ENCODE measurements around the gene MAN1A1.

The MAN1A1 gene

DNA sequence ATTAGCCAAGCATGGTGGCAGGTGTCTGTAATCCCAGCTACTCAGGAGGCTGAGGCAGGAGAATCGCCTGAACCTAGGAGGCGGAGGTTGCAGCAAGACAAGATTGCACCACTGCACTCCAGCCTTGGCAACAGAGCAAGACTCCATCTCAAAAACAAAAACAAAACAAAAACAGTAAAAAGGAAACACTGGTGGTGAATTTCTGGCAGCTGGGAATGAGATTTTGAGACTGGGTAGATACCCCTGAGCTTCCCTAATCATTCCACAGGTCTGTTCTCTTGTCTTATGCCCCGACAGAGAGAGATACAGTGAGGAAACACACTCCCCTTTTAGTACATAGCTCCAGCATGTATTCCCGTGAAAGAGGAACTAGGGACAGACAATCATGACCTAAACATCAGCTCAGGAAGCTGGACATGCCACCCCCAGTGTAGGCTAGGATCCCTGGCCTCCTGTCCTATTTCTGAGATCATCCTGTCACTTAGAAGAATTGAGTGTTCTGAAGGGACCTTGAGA lies 9.6 kb downstream of the MAN1A1 start:
- DNase-seq (ENCODE audit: insufficient read length, low spot score): no peak
- FAIRE-seq: no peak
- no peak for TF ChIP-seq POLR2A (IDR thresholded peaks at IDR 0.05; ENCODE audit: low read depth, low read length)

DNA sequence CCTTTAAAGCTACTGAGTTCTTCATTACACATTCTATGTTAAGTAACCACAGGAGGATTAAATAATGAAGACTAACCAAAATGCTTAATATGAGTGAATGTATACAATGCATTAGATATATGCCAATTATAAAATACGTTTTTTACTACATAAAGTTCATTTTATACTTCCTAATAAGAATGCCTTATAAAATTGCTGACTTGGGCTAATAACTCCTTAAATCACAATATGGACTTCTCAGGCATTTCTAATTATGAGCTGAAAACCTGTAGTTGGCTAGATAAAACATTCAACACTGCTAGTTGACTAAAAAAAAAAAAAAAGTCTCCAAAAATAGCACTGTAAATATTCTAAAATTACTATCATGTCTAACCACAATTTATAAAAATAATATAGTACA lies 11.8 kb downstream of the MAN1A1 start:
- no peak for DNase-seq (ENCODE audit: insufficient read length, low spot score)
- no peak for TF ChIP-seq POLR2A (IDR thresholded peaks at IDR 0.05; ENCODE audit: low read depth, low read length)
- FAIRE-seq: no peak

DNA sequence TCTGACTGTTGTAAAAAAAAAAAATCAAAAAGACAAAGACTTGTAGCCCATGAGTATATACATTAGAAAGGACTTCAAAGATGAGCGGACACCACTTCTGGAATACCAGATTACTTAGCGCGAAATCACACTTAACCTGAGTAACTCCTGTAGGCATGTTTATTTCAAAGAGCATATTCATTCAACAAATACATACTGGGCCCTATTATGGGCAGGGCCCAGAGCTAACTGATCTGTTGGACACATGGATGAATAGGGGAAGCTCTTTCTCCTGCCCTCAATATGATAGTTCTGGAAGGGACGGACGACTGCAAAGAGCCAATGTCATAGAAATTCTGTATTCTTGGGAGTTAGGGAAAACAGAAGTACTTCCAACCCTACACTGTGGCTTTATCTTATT lies 12.3 kb downstream of the MAN1A1 start:
- TF ChIP-seq POLR2A (IDR thresholded peaks at IDR 0.05; ENCODE audit: low read depth, low read length): no peak
- FAIRE-seq: no peak
- no peak for DNase-seq (ENCODE audit: insufficient read length, low spot score)

DNA sequence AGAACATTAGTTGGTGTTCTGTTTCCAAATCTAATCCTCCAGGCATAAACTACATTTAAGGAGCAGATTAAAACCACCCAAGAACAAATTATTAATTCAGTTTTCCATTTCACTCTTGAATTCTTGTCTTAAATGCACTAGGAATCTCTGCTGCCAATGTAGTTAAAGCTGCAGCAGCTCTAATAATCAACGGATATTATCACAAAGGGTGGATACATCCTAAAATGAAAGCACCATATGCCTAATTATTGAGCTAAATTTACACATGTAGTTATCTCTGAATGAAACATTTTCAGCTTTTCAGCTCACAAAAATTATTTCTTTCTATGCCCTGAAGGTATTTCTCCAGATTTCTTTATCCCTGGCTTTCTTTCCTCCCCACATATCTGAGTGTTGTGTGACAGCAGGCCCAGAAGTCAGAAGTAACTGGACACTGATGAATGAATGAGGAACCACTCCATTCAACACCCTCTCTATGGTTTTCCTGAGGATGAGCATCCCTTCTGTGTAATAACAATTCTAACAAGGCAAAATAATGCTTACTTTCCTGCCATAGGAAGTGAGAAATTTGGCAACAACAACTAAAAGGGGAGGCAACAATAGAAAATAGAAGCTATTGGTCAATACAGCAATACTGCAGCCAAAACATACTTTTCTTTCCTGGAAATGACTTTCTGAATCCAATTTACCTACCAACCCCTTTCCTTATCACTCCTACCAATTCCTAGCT lies 14.9 kb downstream of the MAN1A1 start:
- DNase-seq (ENCODE audit: insufficient read length, low spot score): no peak
- no peak for TF ChIP-seq POLR2A (IDR thresholded peaks at IDR 0.05; ENCODE audit: low read depth, low read length)
- FAIRE-seq: no peak

- no peak for DNase-seq (ENCODE audit: insufficient read length, low spot score)
- no peak for TF ChIP-seq POLR2A (IDR thresholded peaks at IDR 0.05; ENCODE audit: low read depth, low read length)
- no peak for FAIRE-seq
These were observed 15.8 kb downstream of the MAN1A1 start for GRCh38 chr6:119333707-119334295.

- TF ChIP-seq POLR2A (IDR thresholded peaks at IDR 0.05; ENCODE audit: low read depth, low read length): no peak
- FAIRE-seq (no peak), DNase-seq (ENCODE audit: insufficient read length, low spot score) (no peak)
These were observed 16.4 kb downstream of the MAN1A1 start for GRCh38 chr6:119333063-119333609.

GRCh38 chr6:119331663-119332286 lies 17.8 kb downstream of the MAN1A1 start:
- no peak for TF ChIP-seq POLR2A (IDR thresholded peaks at IDR 0.05; ENCODE audit: low read depth, low read length)
- DNase-seq (ENCODE audit: insufficient read length, low spot score): no peak
- FAIRE-seq: no peak

DNA sequence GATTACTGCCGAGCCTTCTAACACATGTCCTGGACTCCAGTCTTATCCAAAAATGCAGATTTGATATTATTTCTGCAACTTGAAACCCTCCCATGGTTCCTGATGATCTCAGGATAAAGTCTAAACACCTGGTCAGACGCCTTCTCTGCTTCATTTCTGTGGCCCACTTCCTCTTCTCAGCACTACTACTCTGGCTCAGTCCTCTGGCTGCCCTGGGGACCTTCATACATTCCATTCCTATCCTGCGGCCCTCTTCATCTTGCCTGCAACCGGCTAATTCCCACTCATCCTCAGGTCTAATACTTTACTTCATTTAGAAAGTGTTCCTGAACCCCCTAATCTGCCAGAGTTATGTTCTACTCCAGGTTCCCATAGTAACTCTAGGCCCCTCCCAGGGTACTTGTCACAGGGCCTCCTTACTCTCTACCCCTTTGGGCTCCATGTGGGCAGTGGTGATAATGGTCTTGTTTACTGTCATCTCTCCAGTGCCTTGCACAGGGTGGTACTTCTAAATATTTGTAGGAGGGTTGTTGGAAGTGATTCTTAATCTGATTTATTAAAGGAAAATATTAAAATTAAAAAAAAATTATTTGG lies 18.9 kb downstream of the MAN1A1 start:
- FAIRE-seq (no peak), DNase-seq (ENCODE audit: insufficient read length, low spot score) (no peak)
- no peak for TF ChIP-seq POLR2A (IDR thresholded peaks at IDR 0.05; ENCODE audit: low read depth, low read length)

DNA sequence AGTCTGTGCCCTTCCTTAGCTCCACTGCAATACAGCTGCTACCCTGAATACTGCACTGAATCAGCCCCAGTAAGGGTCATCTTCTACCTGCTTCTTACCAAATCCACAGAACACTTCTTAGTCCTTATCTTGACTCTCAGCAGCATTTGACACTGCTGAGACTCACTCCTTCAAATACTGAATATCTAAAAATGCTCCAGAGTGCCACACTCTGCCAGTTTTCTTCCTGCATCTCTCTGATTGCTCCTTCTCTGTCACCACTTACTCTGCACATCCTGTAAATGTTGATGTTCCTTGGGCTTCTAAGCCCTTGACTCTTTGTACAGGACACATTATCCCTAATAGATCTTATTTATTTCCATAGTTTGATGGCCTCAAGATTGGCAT lies 19.8 kb downstream of the MAN1A1 start:
- no peak for FAIRE-seq
- TF ChIP-seq POLR2A (IDR thresholded peaks at IDR 0.05; ENCODE audit: low read depth, low read length): no peak
- DNase-seq (ENCODE audit: insufficient read length, low spot score): no peak

- DNase-seq (ENCODE audit: insufficient read length, low spot score) (no peak), FAIRE-seq (no peak)
- TF ChIP-seq POLR2A (IDR thresholded peaks at IDR 0.05; ENCODE audit: low read depth, low read length): no peak
These were observed 20.4 kb downstream of the MAN1A1 start for GRCh38 chr6:119328892-119329793.

GRCh38 chr6:119328254-119328653 lies 21.3 kb downstream of the MAN1A1 start:
- DNase-seq (ENCODE audit: insufficient read length, low spot score): no peak
- FAIRE-seq: no peak
- no peak for TF ChIP-seq POLR2A (IDR thresholded peaks at IDR 0.05; ENCODE audit: low read depth, low read length)

- no peak for FAIRE-seq
- no peak for DNase-seq (ENCODE audit: insufficient read length, low spot score)
- no peak for TF ChIP-seq POLR2A (IDR thresholded peaks at IDR 0.05; ENCODE audit: low read depth, low read length)
These were observed 21.8 kb downstream of the MAN1A1 start for GRCh38 chr6:119327810-119328209.

DNA sequence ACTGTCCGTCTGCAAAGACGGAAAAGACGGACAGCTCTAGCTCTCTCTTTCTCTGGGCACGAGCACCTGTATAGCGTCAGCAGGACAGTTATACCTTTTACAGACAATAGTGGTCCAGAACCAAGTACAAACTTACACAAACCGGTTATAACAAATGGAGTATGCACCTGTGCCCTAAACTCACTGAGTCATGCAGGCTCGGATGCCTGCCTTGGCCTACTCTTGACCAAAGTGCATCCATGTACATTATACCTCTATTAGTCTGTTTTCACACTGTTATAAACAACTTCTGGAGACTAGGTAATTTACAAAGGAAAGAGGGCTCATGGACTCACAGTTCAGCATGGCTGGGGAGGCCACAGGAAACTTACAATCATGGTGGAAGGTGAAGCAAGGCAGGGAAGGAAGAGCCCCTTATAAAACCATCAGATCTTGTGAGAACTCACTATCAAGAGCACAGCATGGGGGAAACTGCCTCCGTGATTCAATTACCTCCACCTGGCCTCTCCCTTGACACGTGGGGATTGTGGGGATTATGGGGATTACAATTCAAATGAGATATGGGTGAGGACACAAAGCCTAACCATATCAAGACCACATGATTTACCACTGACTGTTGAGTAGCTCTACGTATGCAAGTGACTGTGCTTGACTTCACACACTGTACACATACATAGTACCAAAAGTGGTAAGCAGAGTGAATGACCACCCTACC lies 23.1 kb downstream of the MAN1A1 start:
- no peak for FAIRE-seq
- DNase-seq (ENCODE audit: insufficient read length, low spot score): no peak
- no peak for TF ChIP-seq POLR2A (IDR thresholded peaks at IDR 0.05; ENCODE audit: low read depth, low read length)

Data from H54 (cell line).